NT2/D1 (cell line): Measurements from ENCODE around the gene NR3C1.

Experiments used
- DNase-seq: peaks from one replicate; pipeline ENCODE4 v3.0.0-alpha.2; 2011; ENCODE audit warnings: low read depth, low spot score
- H3K27me3 ChIP-seq: 2 replicates; pipeline ENCODE4 v1.6.0; 2011; ENCODE audit warnings: mild to moderate bottlenecking; ENCODE audit not compliant: insufficient read length, insufficient read depth
- H3K36me3 ChIP-seq: 2 replicates; pipeline ENCODE4 v1.6.1; 2011; ENCODE audit warnings: mild to moderate bottlenecking, low read length, mixed read lengths; ENCODE audit not compliant: insufficient read depth, insufficient read length
- H3K4me1 ChIP-seq: 2 replicates; pipeline ENCODE4 v1.5.1; 2011; ENCODE audit not compliant: insufficient read depth, insufficient read length
- H3K4me3 ChIP-seq: 2 replicates; pipeline ENCODE4 v1.5.1; 2011; ENCODE audit warnings: low read depth; ENCODE audit not compliant: insufficient read length
- H3K9ac ChIP-seq: 2 replicates; pipeline ENCODE4 v1.6.0; 2011; ENCODE audit warnings: low read depth; ENCODE audit not compliant: insufficient read length
- H3K9me3 ChIP-seq: 2 replicates; pipeline ENCODE4 v1.5.1; 2011; ENCODE audit warnings: mild to moderate bottlenecking, low read length; ENCODE audit not compliant: insufficient read depth
- SUZ12 ChIP-seq: IDR thresholded peaks from 2 replicates; pipeline ENCODE4 v1.6.1; 2011; ENCODE audit not compliant: insufficient read length, insufficient read depth; ENCODE audit errors: extremely low read depth
- YY1 ChIP-seq: IDR thresholded peaks from 2 replicates; pipeline ENCODE4 v1.6.1; 2011; ENCODE audit not compliant: insufficient read length, insufficient read depth
- ZNF274 ChIP-seq: IDR thresholded peaks from 2 replicates; pipeline ENCODE4 v1.6.1; 2011; ENCODE audit warnings: mild to moderate bottlenecking, low read depth, low read length

Gene NR3C1

GRCh38 chr5:143400541-143401226 lies 2.8 kb downstream of the NR3C1 start:
- peaks cover 13% of the 10 kb centered on the region for H3K36me3 ChIP-seq
- no peaks in the 10 kb centered on the region for H3K4me1 ChIP-seq
- H3K27me3 ChIP-seq = peaks cover 16% of the 10 kb centered on the region
- no peak for DNase-seq
- H3K4me3 ChIP-seq = no peak overlapping the region
- TF ChIP-seq YY1 = no peak
- no peaks in the 10 kb centered on the region for H3K9me3 ChIP-seq
- H3K9ac ChIP-seq = no peak overlapping the region

- TF ChIP-seq ZNF274 (no peak), SUZ12 (no peak), YY1 (no peak)
- no peaks in the 10 kb centered on the region for H3K4me1 ChIP-seq
- H3K4me3 ChIP-seq = no peak overlapping the region
- peaks cover 16% of the 10 kb centered on the region for H3K27me3 ChIP-seq
- DNase-seq = no peak
- H3K9me3 ChIP-seq = no peaks in the 10 kb centered on the region
- no peak overlapping the region for H3K9ac ChIP-seq
- H3K36me3 ChIP-seq = peaks cover 13% of the 10 kb centered on the region
These were observed 3.6 kb downstream of the NR3C1 start for GRCh38 chr5:143399616-143400540.

GRCh38 chr5:143398451-143399237 lies 4.8 kb downstream of the NR3C1 start:
- TF ChIP-seq ZNF274 (no peak), SUZ12 (no peak), YY1 (no peak)
- Histone ChIP-seq H3K4me1 (no peaks in the 10 kb centered on the region), H3K9me3 (no peaks in the 10 kb centered on the region), H3K36me3 (peaks cover 13% of the 10 kb centered on the region), H3K9ac (no peak overlapping the region), H3K27me3 (peaks cover 16% of the 10 kb centered on the region), H3K4me3 (no peak overlapping the region)
- DNase-seq = no peak

GRCh38 chr5:143398053-143398355 lies 5.5 kb downstream of the NR3C1 start:
- Histone ChIP-seq H3K9ac (no peak overlapping the region), H3K9me3 (no peaks in the 10 kb centered on the region), H3K4me1 (no peaks in the 10 kb centered on the region), H3K27me3 (peaks cover 16% of the 10 kb centered on the region), H3K4me3 (no peak overlapping the region), H3K36me3 (peaks cover 13% of the 10 kb centered on the region)
- no peak for DNase-seq
- TF ChIP-seq YY1 (no peak), SUZ12 (no peak), ZNF274 (no peak)

GRCh38 chr5:143397302-143398052 lies 6.0 kb downstream of the NR3C1 start:
- DNase-seq = no peak
- Histone ChIP-seq H3K9me3 (no peaks in the 10 kb centered on the region), H3K36me3 (peaks cover 13% of the 10 kb centered on the region), H3K4me3 (no peak overlapping the region), H3K27me3 (peaks cover 15% of the 10 kb centered on the region), H3K9ac (no peak overlapping the region), H3K4me1 (no peaks in the 10 kb centered on the region)
- TF ChIP-seq SUZ12 = no peak
- TF ChIP-seq YY1 = no peak
- TF ChIP-seq ZNF274 = no peak

- DNase-seq = no peak
- no peak overlapping the region for H3K9ac ChIP-seq
- peaks cover 13% of the 10 kb centered on the region for H3K36me3 ChIP-seq
- H3K4me3 ChIP-seq = no peak overlapping the region
- TF ChIP-seq YY1 = no peak
- no peak for TF ChIP-seq SUZ12
- TF ChIP-seq ZNF274 = no peak
- H3K9me3 ChIP-seq = no peaks in the 10 kb centered on the region
- peaks cover 5% of the 10 kb centered on the region for H3K27me3 ChIP-seq
- no peaks in the 10 kb centered on the region for H3K4me1 ChIP-seq
These were observed 7.0 kb downstream of the NR3C1 start for GRCh38 chr5:143396353-143396940.
